Loucy (cell line): ENCODE measurements around the gene AIMP1.

Experiments used
- CTCF ChIP-seq: fragments of 200-600 bp; sonication (generic); conservative IDR thresholded peaks from 2 replicates; pipeline ENCODE4 v1.5.1; 2014; ENCODE audit warnings: mild to moderate bottlenecking, antibody characterized with exemption, low read length
- EZH2phosphoT487 ChIP-seq: fragments of 200-600 bp; IDR thresholded peaks from 2 replicates; pipeline ENCODE4 v1.6.1; 2018; ENCODE audit warnings: antibody characterized with exemption, mild to moderate bottlenecking, moderate library complexity, borderline replicate concordance

GRCh38 chr4:106362086-106362825 lies 45.9 kb downstream of the AIMP1 start:
- TF ChIP-seq CTCF (no peak), EZH2phosphoT487 (no peak)
